ENCODE results near the gene LRRC4C. TPM values are rescaled to one million over a fixed set of nuclear protein-coding genes. Genes with fewer than 3 reads are reported as not detected.

LRRC4C gene
- total RNA-seq, 2 donors from 2014 or later, result 1.3 TPM; not detected in 1

DNA sequence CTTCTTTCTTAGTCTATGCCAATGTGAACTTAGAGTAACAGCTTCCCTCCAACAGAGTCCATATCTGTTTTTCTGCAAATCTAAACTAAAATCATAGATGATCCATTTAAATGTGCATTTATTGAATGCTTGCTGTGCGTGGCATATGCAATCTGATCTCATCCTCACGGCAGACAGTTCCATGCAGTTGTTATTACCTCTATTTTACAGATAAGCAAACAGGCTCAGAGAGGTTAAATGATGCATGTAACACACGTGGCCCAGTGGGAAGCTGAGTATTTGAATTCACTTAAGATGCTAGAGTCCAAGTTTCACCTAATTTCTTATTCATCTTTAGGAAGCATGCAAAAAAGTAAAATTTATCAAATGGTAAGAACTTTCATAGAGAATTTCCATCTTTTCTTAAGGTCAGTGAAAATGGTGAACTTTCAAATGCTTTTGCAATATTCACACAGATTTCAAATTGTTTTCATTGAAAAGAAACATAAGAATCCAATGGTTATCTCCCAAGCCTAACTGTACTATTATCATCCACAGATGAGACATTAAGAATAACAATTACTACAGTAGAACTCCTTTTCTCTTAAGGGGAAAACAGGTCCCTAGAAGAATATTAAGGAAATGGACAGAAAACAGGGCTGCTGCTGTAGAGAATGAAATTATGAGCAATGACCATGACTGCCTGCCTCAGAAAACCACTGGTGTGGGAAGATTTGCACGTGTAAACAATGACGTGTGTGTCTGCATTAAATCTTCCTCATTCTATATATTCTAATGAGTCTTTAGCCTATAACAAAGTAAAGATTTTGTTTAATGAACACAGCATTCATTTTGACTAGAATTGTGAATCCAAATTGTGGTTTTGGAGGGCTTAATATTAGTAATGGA lies 1171.3 kb downstream of the LRRC4C start:
- Histone ChIP-seq H3K36me3 (replicated peaks in 1 of 2; ENCODE audit: insufficient read depth in 1 of 2, low read depth in 2 of 2) (no peaks in the 10 kb centered on the region), H3K9me3 (no peaks in the 10 kb centered on the region), H3K27ac (no peak overlapping the region), H3K4me1 (peaks cover 1% of the 10 kb centered on the region), H3K4me3 (no peak overlapping the region), H3K27me3 (no peaks in the 10 kb centered on the region)
- TF ChIP-seq CTCF (IDR thresholded peaks at IDR 0.05) (no peak), POLR2A (IDR thresholded peaks at IDR 0.05) (no peak)
- ATAC-seq (no peak), DNase-seq (no peak)
- intact Hi-C loops (cut with DNase I), result no loop called here
- WGBS, 2 donors, result 32 to 34% methylated on average over 5 of the region's 5 CpGs

DNA sequence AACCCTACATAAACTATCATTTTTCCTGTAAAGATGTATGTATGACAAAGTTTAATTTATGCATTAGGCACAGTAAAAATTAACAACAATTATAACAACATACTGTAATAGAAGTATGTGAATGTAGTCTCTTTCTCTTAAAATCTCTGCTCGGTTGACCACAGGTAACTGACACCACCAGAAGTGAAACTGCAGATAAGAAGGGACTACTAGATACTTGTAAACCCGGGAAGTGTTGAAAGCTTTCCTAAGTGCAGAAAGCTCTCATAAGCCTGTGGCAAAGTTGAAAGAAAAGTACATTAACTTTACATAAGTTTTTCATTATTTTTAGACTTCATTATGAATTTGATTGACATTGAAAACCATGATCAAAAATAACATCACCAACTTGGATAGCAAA lies 1173.3 kb downstream of the LRRC4C start:
- intact Hi-C loops (cut with DNase I), result no loop called here
- 41 to 47% methylated on average over 2 of the region's 2 CpGs for WGBS, 2 donors
- no peaks in the 10 kb centered on the region for H3K9me3 ChIP-seq
- no peaks in the 10 kb centered on the region for H3K4me1 ChIP-seq
- ATAC-seq (no peak), DNase-seq (no peak)
- no peaks in the 10 kb centered on the region for H3K27me3 ChIP-seq
- no peaks in the 10 kb centered on the region for H3K36me3 ChIP-seq (replicated peaks in 1 of 2; ENCODE audit: insufficient read depth in 1 of 2, low read depth in 2 of 2)
- no peak for TF ChIP-seq POLR2A (IDR thresholded peaks at IDR 0.05)
- no peak for TF ChIP-seq CTCF (IDR thresholded peaks at IDR 0.05)
- no peak overlapping the region for H3K27ac ChIP-seq
- no peak overlapping the region for H3K4me3 ChIP-seq

DNA sequence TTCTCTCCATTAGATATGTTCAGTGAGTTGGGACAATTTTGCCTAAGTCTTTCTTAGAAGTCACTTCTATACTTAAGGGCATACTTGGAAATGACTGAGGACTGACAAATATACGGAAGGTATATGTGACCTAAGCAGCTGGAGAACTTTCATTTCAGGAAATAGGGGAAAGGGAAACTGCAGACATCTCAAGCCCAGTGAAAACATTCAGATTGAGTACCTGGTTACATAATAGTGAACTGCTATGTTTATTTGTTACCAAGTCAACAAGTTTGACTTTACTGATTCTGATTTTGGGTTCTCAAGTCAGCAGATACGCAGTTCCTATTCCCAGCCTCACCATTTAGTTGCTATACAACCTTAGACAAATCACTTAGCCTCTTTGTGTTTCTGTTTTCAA lies 1173.9 kb downstream of the LRRC4C start:
- no peaks in the 10 kb centered on the region for H3K4me1 ChIP-seq
- no peaks in the 10 kb centered on the region for H3K9me3 ChIP-seq
- H3K4me3 ChIP-seq, result no peak overlapping the region
- no peak for ATAC-seq
- no peak for TF ChIP-seq POLR2A (IDR thresholded peaks at IDR 0.05)
- TF ChIP-seq CTCF (IDR thresholded peaks at IDR 0.05), result no peak
- intact Hi-C loops (cut with DNase I), result no loop called here
- DNase-seq, result no peak
- 58 to 60% methylated on average over 2 of the region's 2 CpGs for WGBS, 2 donors
- H3K36me3 ChIP-seq (replicated peaks in 1 of 2; ENCODE audit: insufficient read depth in 1 of 2, low read depth in 2 of 2), result no peaks in the 10 kb centered on the region
- H3K27ac ChIP-seq, result no peak overlapping the region
- H3K27me3 ChIP-seq, result no peaks in the 10 kb centered on the region

- H3K27ac ChIP-seq, result no peak overlapping the region
- H3K9me3 ChIP-seq, result no peaks in the 10 kb centered on the region
- DNase-seq (no peak), ATAC-seq (no peak)
- H3K4me3 ChIP-seq, result no peak overlapping the region
- intact Hi-C loops (cut with DNase I), result no loop called here
- no peaks in the 10 kb centered on the region for H3K27me3 ChIP-seq
- TF ChIP-seq POLR2A (IDR thresholded peaks at IDR 0.05), result no peak
- no peak for TF ChIP-seq CTCF (IDR thresholded peaks at IDR 0.05)
- H3K36me3 ChIP-seq (replicated peaks in 1 of 2; ENCODE audit: insufficient read depth in 1 of 2, low read depth in 2 of 2), result no peaks in the 10 kb centered on the region
- H3K4me1 ChIP-seq, result no peaks in the 10 kb centered on the region
- WGBS, 2 donors, result 29 to 30% methylated on average over 6 of the region's 6 CpGs
Observed at GRCh38 chr11:40281052-40281580, 1178.3 kb downstream of the LRRC4C start.
